Measurements from ENCODE around the gene THPO.

- no peak for TF ChIP-seq CTCF (IDR thresholded peaks at IDR 0.05; ENCODE audit: low read depth, low read length, poor library complexity, severe bottlenecking)
- no peak for TF ChIP-seq EZH2phosphoT487 (IDR thresholded peaks at IDR 0.05; ENCODE audit: borderline replicate concordance, low read length)
Observed at GRCh38 chr3:184373422-184373821, 4.6 kb downstream of the THPO start.

All from DOHH2 (cell line).